ENCODE results near the gene PHLDB2.

Gene PHLDB2

GRCh38 chr3:111885578-111885977, 26.5 kb downstream of the PHLDB2 start:
- DNase-seq: no peak

GRCh38 chr3:111890051-111890580, 31.1 kb downstream of the PHLDB2 start:
- no peak for DNase-seq

GRCh38 chr3:111892070-111892469, 33.0 kb downstream of the PHLDB2 start:
- no peak for DNase-seq

- peak; percentile 64 for DNase-seq
Measured at GRCh38 chr3:111895071-111895470, 36.0 kb downstream of the PHLDB2 start.

GRCh38 chr3:111899966-111900365, 40.9 kb downstream of the PHLDB2 start:
- no peak for DNase-seq

GRCh38 chr3:111901637-111902036, 42.6 kb downstream of the PHLDB2 start:
- no peak for DNase-seq

GRCh38 chr3:111902534-111902933, 43.5 kb downstream of the PHLDB2 start:
- DNase-seq: no peak

GRCh38 chr3:111903067-111903511, 44.0 kb downstream of the PHLDB2 start:
- DNase-seq: peak; percentile 8

GRCh38 chr3:111904376-111905241, 45.5 kb downstream of the PHLDB2 start:
- DNase-seq: no peak

- DNase-seq: no peak
Measured at GRCh38 chr3:111906656-111907055, 47.6 kb downstream of the PHLDB2 start.

GRCh38 chr3:111907151-111907550, 48.1 kb downstream of the PHLDB2 start:
- no peak for DNase-seq

GRCh38 chr3:111910806-111911205, 51.7 kb downstream of the PHLDB2 start:
- DNase-seq: no peak

GRCh38 chr3:111911446-111911845, 52.4 kb downstream of the PHLDB2 start:
- no peak for DNase-seq

GRCh38 chr3:111913163-111913763, 54.2 kb downstream of the PHLDB2 start:
- no peak for DNase-seq

GRCh38 chr3:111915905-111916304, 56.8 kb downstream of the PHLDB2 start:
- DNase-seq: no peak

- no peak for DNase-seq
Measured at GRCh38 chr3:111917300-111917699, 58.2 kb downstream of the PHLDB2 start.

- DNase-seq: no peak
Measured at GRCh38 chr3:111919370-111920065, 60.5 kb downstream of the PHLDB2 start.

- DNase-seq: no peak
Measured at GRCh38 chr3:111921181-111921580, 62.1 kb downstream of the PHLDB2 start.

- no peak for DNase-seq
Measured at GRCh38 chr3:111923095-111923771, 64.2 kb downstream of the PHLDB2 start.

GRCh38 chr3:111923806-111924205, 64.7 kb downstream of the PHLDB2 start:
- DNase-seq: no peak

GRCh38 chr3:111924283-111924682, 65.2 kb downstream of the PHLDB2 start:
- DNase-seq: peak; percentile 84

GRCh38 chr3:111926266-111926676, 67.2 kb downstream of the PHLDB2 start:
- no peak for DNase-seq

- DNase-seq: no peak
Measured at GRCh38 chr3:111928613-111929012, 69.5 kb downstream of the PHLDB2 start.
